ENCODE data around the gene DNER. TPM values are rescaled to one million over a fixed set of nuclear protein-coding genes. Genes with fewer than 3 reads are reported as not detected.

Gene DNER
- total RNA-seq, 2 donors from 2014 or later = 17.6 to 28.4 TPM

DNA sequence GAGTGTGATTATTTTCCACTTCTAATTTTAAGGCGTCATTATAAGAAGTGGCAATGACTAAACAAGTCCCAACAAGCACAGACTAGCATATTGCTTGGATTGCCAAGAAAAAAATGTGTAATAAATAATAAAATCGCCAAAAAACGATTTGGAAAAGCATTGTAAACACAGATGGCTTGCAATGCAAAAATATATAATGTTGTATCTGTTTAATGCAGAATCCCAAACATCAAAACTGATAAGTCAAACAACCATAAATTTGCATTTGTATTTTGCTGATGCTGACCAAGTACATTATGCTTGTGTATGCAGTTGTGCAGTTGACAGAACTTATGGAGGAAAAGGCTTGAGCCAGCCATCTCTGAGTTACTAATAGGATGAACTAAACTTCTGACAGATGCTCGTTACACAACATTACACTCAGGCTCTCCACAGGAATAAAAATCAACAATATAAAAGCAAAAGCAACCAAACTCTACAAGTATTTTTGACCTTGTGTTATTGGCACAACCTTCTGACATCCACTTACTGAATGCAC lies 68.1 kb downstream of the DNER start:
- no peak for DNase-seq (ENCODE audit: low spot score)

GRCh38 chr2:229642371-229642770 lies 72.0 kb downstream of the DNER start:
- H3K36me3 ChIP-seq = no peaks in the 10 kb centered on the region
- no peaks in the 10 kb centered on the region for H3K27me3 ChIP-seq
- no peak overlapping the region for H3K27ac ChIP-seq
- DNase-seq (ENCODE audit: low spot score) = no peak
- H3K9me3 ChIP-seq = no peaks in the 10 kb centered on the region
- H3K4me1 ChIP-seq = no peaks in the 10 kb centered on the region
- no peak overlapping the region for H3K4me3 ChIP-seq
- no peak for TF ChIP-seq CTCF (IDR thresholded peaks at IDR 0.05)

More for the DNA sequence above, 68.1 kb downstream of the DNER start:
- no peaks in the 10 kb centered on the region for H3K4me1 ChIP-seq
- TF ChIP-seq CTCF (IDR thresholded peaks at IDR 0.05) = no peak
- no peaks in the 10 kb centered on the region for H3K36me3 ChIP-seq
- no peaks in the 10 kb centered on the region for H3K9me3 ChIP-seq
- no peak overlapping the region for H3K27ac ChIP-seq
- H3K27me3 ChIP-seq = no peaks in the 10 kb centered on the region
- no peak overlapping the region for H3K4me3 ChIP-seq

DNA sequence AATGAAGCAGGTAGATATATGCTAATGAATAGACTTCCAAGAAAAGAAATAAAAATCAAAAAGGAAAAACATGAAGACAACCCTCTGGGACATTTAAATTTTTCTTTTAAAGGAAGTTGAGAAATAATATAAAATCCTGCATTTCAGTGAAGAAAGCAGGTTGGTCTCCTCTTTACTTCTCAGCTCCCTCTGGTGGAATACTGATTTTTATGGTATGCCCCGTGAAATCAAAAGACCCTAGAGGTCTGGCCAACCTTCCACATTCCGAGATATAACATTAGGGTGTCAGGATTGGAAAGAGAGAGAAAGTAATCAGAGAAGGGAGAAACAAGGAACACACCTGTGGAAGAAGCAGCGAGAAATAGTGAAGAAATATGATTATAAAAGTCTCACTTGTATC lies 72.7 kb downstream of the DNER start:
- Histone ChIP-seq H3K36me3 (no peaks in the 10 kb centered on the region), H3K4me1 (no peaks in the 10 kb centered on the region), H3K27ac (no peak overlapping the region), H3K27me3 (no peaks in the 10 kb centered on the region), H3K4me3 (no peak overlapping the region), H3K9me3 (no peaks in the 10 kb centered on the region)
- DNase-seq (ENCODE audit: low spot score) = no peak
- TF ChIP-seq CTCF (IDR thresholded peaks at IDR 0.05) = no peak

DNA sequence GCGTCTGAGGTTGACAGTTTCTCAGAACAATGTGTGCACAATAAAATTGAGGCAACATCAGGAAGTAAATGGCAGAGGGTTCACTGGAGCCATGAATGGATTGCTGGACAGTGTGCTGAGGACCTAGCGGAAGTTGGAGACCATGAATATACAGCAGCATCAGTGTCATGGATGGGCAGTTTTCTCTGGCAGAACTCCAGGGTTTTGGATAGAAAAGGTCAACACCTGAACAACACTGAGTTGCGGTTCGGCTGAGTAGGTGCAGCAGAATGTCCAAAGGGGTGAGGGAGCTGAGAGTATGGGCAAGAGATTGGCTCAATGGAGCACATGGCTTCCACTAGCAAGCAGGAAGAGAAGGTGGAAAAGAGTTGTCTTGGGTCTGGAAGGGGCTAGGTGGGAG lies 73.7 kb downstream of the DNER start:
- no peak overlapping the region for H3K27ac ChIP-seq
- no peaks in the 10 kb centered on the region for H3K27me3 ChIP-seq
- H3K9me3 ChIP-seq = no peaks in the 10 kb centered on the region
- TF ChIP-seq CTCF (IDR thresholded peaks at IDR 0.05) = no peak
- no peaks in the 10 kb centered on the region for H3K36me3 ChIP-seq
- H3K4me1 ChIP-seq = no peaks in the 10 kb centered on the region
- no peak overlapping the region for H3K4me3 ChIP-seq
- no peak for DNase-seq (ENCODE audit: low spot score)

GRCh38 chr2:229636571-229636970 lies 77.8 kb downstream of the DNER start:
- no peak for DNase-seq (ENCODE audit: low spot score)

More at GRCh38 chr2:229636571-229636970, 77.8 kb downstream of the DNER start:
- TF ChIP-seq CTCF (IDR thresholded peaks at IDR 0.05) = no peak
- H3K27ac ChIP-seq = no peak overlapping the region
- H3K9me3 ChIP-seq = no peaks in the 10 kb centered on the region
- H3K4me3 ChIP-seq = no peak overlapping the region
- H3K27me3 ChIP-seq = no peaks in the 10 kb centered on the region
- no peaks in the 10 kb centered on the region for H3K4me1 ChIP-seq
- H3K36me3 ChIP-seq = no peaks in the 10 kb centered on the region

Data from right atrium auricular region (tissue), 2 donors.